Activated naive CD4-positive, alpha-beta T cell treated with anti-CD3 and anti-CD28 coated beads, Interleukin-2, amount 50 U/mL, for 24 hours (primary cell): Measurements from ENCODE around the gene TNFAIP2.
A peak's percentile ranks its signal among the peaks of the same experiment; 100 is the strongest.

Experiments used
- H3K27ac Mint-ChIP-seq: one replicate; pipeline ENCODE4 v1.8.0; 2021; ENCODE audit warnings: mild to moderate bottlenecking, mixed read lengths
- H3K27me3 Mint-ChIP-seq: one replicate; pipeline ENCODE4 v1.8.0; 2021; ENCODE audit warnings: mixed read lengths
- H3K36me3 Mint-ChIP-seq: one replicate; pipeline ENCODE4 v1.8.0; 2021; ENCODE audit warnings: mixed read lengths
- H3K4me1 Mint-ChIP-seq: one replicate; pipeline ENCODE4 v1.8.0; 2021; ENCODE audit warnings: mixed read lengths
- H3K4me3 Mint-ChIP-seq: one replicate; pipeline ENCODE4 v1.8.0; 2021; ENCODE audit warnings: mild to moderate bottlenecking, mixed read lengths
- H3K9me3 Mint-ChIP-seq: one replicate; pipeline ENCODE4 v1.8.0; 2021; ENCODE audit warnings: mixed read lengths

Gene TNFAIP2

GRCh38 chr14:103089386-103090335 lies 33.6 kb upstream of the TNFAIP2 start:
- Mint-ChIP-seq H3K9me3 (no peaks in the 10 kb centered on the region), H3K4me1 (no peaks in the 10 kb centered on the region), H3K27ac (no peak overlapping the region), H3K36me3 (no peaks in the 10 kb centered on the region), H3K27me3 (peaks cover 7% of the 10 kb centered on the region), H3K4me3 (no peak overlapping the region)

- Mint-ChIP-seq H3K36me3 (no peaks in the 10 kb centered on the region), H3K4me1 (no peaks in the 10 kb centered on the region), H3K9me3 (no peaks in the 10 kb centered on the region), H3K27me3 (peaks cover 6% of the 10 kb centered on the region), H3K27ac (no peak overlapping the region), H3K4me3 (peak overlapping the region; percentile 27)
These were observed 32.7 kb upstream of the TNFAIP2 start for GRCh38 chr14:103090481-103091020.

- H3K4me3 Mint-ChIP-seq: peak overlapping the region; percentile 27
- peaks cover 5% of the 10 kb centered on the region for H3K27me3 Mint-ChIP-seq
- no peak overlapping the region for H3K27ac Mint-ChIP-seq
- H3K36me3 Mint-ChIP-seq: no peaks in the 10 kb centered on the region
- H3K4me1 Mint-ChIP-seq: no peaks in the 10 kb centered on the region
- H3K9me3 Mint-ChIP-seq: no peaks in the 10 kb centered on the region
These were observed 32.0 kb upstream of the TNFAIP2 start for GRCh38 chr14:103091041-103091882.

GRCh38 chr14:103091883-103092222 lies 31.4 kb upstream of the TNFAIP2 start:
- no peak overlapping the region for H3K27ac Mint-ChIP-seq

DNA sequence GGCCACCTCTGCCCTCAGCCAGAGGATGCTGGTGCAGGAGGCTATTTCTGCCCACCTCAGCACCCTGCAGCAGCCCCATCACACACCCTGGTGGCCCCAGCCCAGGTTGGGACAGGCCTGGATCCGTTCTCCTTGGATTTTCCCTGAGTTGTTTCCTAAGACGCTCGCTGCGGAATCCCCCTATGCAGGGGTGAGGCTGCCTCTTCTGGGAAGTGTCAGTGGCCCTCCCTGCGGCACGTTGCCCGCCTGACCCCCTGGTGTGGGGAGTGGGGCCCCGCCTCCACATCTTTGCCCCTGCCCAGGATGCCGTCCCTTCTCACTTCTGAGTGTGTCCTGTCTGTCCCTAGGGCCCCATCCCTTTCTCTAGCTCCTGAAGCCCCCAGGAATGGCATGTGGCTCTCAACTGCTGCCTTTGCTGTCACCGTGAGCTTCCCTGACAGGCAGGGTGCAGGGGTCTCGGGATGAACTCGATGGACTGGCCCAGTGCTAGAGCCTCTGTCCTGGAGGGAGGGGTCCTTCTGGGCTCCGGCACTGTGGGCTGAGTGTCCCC lies 29.3 kb upstream of the TNFAIP2 start:
- no peak overlapping the region for H3K27ac Mint-ChIP-seq
- peaks cover 2% of the 10 kb centered on the region for H3K27me3 Mint-ChIP-seq
- H3K4me3 Mint-ChIP-seq: no peak overlapping the region
- H3K36me3 Mint-ChIP-seq: no peaks in the 10 kb centered on the region
- H3K4me1 Mint-ChIP-seq: no peaks in the 10 kb centered on the region
- H3K9me3 Mint-ChIP-seq: no peaks in the 10 kb centered on the region

More at GRCh38 chr14:103091883-103092222, 31.4 kb upstream of the TNFAIP2 start:
- Mint-ChIP-seq H3K36me3 (no peaks in the 10 kb centered on the region), H3K4me3 (peak overlapping the region; percentile 19), H3K27me3 (peaks cover 2% of the 10 kb centered on the region), H3K9me3 (no peaks in the 10 kb centered on the region), H3K4me1 (no peaks in the 10 kb centered on the region)

DNA sequence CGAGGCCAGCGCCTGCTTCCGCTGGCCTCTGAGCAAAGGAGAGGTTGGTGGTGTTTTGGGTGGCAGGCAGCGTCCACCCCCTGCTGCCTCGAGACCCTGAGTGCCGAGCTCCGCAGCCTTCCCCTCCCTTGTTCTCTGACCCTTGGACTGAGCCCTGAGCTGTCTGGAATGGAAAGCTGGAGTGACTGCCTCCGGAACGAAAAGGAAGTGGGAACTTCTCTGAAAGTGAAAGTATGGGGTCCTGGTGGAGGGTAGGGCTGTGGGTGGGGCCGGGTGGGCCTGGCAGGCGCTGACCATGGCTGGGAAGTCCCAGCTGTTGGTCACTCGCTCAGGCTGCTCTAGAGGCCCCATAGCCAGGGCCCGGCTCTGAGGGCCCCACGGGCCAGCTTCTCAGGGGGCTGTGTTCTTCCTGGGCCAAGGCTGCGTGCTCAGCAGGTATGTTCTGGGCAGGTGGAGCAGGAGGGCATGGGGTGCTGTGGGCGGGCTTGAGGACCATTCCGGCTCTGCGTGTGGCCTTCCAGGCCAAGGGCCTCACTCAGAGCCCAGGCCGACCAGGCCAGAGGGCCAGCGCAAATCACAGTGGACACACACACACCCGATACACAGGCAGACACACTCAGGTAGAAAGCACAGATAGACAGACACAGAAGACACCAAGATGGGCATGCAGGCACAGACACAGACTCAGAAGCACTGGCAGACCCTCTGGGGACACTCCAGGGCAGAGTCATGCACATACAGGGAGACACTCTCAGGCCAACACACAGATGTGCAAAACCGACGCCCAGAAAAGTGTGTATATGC lies 28.7 kb upstream of the TNFAIP2 start, which contains the start of gene EXOC3L4:
EXOC3L4 (plus strand) TSS at position 320 of the 804 bp plus-strand sequence. CDS start 5,495 bp downstream, outside the sequence.
- no peaks in the 10 kb centered on the region for H3K36me3 Mint-ChIP-seq

DNA sequence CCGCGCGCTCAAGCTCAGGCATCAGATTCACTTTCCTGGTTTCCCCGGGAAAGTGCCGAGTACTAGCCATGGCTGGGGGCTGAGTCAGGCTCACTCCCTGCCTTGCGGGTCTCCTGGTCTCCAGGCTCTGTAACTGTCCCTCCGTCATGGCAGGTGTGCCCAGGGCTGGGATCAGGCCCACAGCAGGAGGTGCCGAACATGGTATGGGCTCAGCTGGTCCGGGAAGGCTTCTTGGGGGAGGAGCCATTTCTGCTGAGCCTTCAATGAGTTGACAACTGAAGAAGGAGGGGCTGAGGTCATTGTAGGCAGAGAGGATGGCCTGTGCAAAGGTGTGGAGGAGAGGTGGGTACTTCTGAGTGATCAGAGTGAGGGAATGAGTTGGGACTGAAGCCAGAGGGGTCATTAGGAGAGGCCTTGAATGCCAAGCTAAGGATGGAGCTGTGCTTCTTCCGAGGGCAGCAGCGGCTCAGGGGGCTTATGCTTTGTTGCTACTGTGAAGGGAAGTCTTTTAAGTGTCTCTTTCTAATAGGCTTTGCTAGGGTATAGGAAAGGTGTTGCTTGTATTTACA lies 28.0 kb upstream of the TNFAIP2 start:
- H3K36me3 Mint-ChIP-seq: no peaks in the 10 kb centered on the region
- no peak overlapping the region for H3K27ac Mint-ChIP-seq
- H3K4me1 Mint-ChIP-seq: no peaks in the 10 kb centered on the region
- H3K9me3 Mint-ChIP-seq: no peaks in the 10 kb centered on the region
- peaks cover 2% of the 10 kb centered on the region for H3K27me3 Mint-ChIP-seq
- H3K4me3 Mint-ChIP-seq: no peak overlapping the region

More for the DNA sequence above, 28.7 kb upstream of the TNFAIP2 start, which contains the start of gene EXOC3L4:
- Mint-ChIP-seq H3K4me3 (no peak within 1 kb of the TSS), H3K4me1 (no peaks in the 10 kb centered on the region), H3K27me3 (peaks cover 2% of the 10 kb centered on the region), H3K27ac (no peak within 1 kb of the TSS), H3K9me3 (no peaks in the 10 kb centered on the region)

DNA sequence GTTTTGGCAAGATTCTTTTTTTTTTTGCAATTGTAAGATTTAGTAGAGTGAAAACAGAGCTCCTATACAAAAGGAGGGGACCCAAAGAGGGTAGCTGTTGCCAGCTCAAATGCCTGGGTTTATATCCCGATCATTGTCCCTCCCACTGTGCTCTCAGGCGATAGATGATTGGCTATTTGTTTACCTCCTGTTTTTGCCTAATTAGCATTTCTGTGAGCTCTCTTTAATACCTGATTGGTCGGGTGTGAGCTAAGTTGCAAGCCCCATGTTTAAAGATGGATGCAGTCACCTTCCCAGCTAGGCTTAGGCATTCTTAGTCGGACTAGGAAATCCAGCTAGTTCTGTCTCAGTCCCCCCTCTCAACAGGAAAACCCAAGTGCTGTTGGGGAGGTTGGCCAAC lies 26.9 kb upstream of the TNFAIP2 start:
- H3K4me1 Mint-ChIP-seq: no peaks in the 10 kb centered on the region
- peaks cover 5% of the 10 kb centered on the region for H3K27me3 Mint-ChIP-seq
- no peaks in the 10 kb centered on the region for H3K9me3 Mint-ChIP-seq
- no peak overlapping the region for H3K4me3 Mint-ChIP-seq
- H3K36me3 Mint-ChIP-seq: no peaks in the 10 kb centered on the region
- no peak overlapping the region for H3K27ac Mint-ChIP-seq

DNA sequence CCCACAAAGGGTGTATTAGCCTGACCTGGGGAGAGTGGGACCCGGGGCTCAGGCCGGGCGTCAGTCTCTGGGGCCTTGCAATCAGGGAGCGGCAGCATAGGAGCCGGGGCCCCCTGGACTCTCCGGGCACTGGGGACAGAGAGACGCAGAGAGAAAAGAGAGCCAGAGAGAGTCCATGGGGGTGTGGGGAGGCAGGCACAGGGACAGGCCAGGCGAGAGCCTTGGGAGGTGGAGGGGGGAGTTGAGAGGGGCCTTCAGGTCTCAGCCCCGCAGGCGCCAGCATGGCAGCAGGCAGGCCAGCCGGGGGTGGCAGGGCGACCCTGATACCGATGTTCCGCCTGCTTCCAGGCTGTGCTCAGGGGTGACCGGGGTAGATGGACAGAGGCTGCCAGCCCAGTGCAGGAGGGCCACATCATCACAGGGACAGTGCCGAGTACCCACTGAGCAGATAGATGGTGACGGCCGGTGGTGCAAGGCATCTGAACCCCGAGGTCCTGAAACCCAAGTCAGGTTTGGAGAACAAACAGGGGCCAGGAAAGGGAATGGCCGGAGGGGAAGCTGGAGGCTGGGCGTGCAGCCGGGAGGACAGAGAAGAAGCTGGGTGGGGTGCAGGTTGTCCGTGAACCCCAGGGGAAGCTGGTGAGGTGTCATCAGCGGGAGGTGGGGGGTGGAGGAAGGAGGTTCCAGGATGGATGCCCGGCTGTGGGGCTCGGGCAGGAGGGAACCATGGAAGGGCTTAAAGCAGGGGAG lies 25.8 kb upstream of the TNFAIP2 start:
- peaks cover 9% of the 10 kb centered on the region for H3K27me3 Mint-ChIP-seq
- H3K36me3 Mint-ChIP-seq: no peaks in the 10 kb centered on the region
- no peak overlapping the region for H3K4me3 Mint-ChIP-seq
- no peaks in the 10 kb centered on the region for H3K9me3 Mint-ChIP-seq
- no peak overlapping the region for H3K27ac Mint-ChIP-seq
- H3K4me1 Mint-ChIP-seq: no peaks in the 10 kb centered on the region

DNA sequence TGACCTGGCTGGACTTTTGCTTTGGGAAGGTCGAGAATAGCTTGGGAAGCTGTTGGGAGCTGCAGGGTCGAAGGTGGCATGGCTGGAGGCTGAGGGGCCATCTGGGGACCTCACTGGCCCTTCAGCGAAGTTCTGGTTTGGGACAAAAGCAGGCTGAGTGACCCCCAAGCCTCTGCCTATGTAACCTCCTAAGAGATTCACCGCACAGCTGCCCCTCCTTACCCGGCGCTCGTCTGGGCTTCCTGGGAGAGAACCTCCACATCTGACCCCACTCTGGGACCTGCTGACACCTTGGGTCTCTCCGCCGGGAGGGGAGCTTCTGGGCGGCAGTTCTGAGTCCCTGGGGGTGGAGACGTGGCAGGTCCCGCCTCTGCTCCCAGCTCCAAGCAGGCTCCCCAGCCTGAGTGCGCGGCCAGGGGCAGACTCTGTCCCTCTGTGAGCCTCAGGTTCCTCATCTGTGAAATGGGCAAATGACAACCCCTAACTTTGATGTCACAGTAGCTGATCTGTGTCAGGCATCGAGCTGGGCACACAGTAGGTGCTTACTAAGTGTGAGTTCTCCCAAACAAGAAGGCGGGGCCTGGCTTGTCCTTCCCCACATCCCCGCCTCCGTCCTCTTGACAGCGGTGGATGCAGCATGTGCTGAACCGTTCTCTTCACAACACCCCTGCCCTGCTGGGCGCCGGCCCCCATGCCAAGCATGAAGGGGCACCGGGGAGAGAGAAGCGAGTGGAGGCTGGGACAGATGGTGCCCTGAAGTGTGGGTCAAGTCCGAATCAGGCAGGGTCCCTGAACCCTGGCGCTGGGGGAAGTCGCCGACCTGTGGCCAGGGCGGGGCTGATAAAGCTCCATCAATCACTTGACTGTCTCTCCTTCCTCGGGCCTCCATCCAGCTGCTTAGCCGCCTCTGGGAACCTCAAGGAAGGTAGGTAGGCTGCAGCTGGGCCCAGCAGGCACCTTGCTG lies 25.0 kb upstream of the TNFAIP2 start:
- no peaks in the 10 kb centered on the region for H3K9me3 Mint-ChIP-seq
- no peak overlapping the region for H3K4me3 Mint-ChIP-seq
- no peak overlapping the region for H3K27ac Mint-ChIP-seq
- H3K36me3 Mint-ChIP-seq: no peaks in the 10 kb centered on the region
- no peaks in the 10 kb centered on the region for H3K4me1 Mint-ChIP-seq
- H3K27me3 Mint-ChIP-seq: peaks cover 9% of the 10 kb centered on the region

- peaks cover 12% of the 10 kb centered on the region for H3K27me3 Mint-ChIP-seq
- no peak overlapping the region for H3K27ac Mint-ChIP-seq
- no peak overlapping the region for H3K4me3 Mint-ChIP-seq
- no peaks in the 10 kb centered on the region for H3K9me3 Mint-ChIP-seq
- no peaks in the 10 kb centered on the region for H3K4me1 Mint-ChIP-seq
- H3K36me3 Mint-ChIP-seq: no peaks in the 10 kb centered on the region
These were observed 24.1 kb upstream of the TNFAIP2 start for GRCh38 chr14:103099081-103099732.

DNA sequence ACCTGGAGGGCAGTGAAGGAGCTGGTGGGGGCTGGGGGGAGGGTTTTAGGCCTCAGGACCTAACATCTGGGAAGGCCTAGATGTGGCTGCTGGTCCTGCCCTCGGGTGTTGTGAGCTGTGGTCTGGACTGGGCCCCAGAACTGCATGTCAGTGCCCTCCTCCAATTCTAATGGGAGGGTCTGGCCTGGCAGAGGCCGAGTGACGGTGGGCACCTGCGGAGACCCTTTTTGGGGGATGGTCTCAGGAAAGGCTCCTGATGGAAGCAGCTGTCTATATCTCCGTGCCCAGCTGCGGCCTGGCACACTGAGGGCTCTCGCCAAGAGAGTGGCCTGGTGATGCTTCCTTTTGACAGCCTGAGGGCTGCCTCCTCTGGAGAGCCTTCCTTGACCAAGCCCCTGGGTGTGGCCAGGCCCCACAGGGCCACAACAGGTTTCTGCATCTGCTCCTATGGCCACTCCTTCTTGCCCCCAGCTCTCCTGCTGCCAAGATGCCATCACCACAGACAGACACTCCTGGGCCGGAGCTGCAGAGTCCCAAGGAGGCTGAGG lies 23.5 kb upstream of the TNFAIP2 start:
- Mint-ChIP-seq H3K36me3 (no peaks in the 10 kb centered on the region), H3K27ac (no peak overlapping the region), H3K4me3 (no peak overlapping the region), H3K4me1 (peaks cover under 1% of the 10 kb centered on the region), H3K9me3 (no peaks in the 10 kb centered on the region), H3K27me3 (peaks cover 12% of the 10 kb centered on the region)
